ENCODE results near the gene PGP. TPM values are rescaled to one million over a fixed set of nuclear protein-coding genes. Genes with fewer than 3 reads are reported as not detected.

Gene PGP, protein sequence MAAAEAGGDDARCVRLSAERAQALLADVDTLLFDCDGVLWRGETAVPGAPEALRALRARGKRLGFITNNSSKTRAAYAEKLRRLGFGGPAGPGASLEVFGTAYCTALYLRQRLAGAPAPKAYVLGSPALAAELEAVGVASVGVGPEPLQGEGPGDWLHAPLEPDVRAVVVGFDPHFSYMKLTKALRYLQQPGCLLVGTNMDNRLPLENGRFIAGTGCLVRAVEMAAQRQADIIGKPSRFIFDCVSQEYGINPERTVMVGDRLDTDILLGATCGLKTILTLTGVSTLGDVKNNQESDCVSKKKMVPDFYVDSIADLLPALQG
- total RNA-seq = 10 to 100 TPM; 17.4 to 17.5 TPM

DNA sequence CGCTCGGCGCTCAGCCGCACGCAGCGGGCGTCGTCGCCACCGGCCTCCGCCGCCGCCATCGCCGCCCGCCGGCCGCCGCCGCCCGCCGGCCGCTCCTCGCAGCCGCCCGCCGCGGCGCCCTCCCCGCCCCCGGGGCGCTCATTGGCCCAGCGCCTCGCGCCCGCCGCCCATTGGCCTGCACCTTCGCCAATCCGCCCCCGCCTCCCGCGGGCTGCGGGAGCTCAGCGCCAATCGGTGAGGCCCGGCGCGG, at the start of gene PGP:
Gene PGP, minus strand, starts transcription at position 122 of the 250 bp plus-strand sequence. Its CDS starts 63 bp downstream, at position 59.

GRCh38 chr16:2251296-2252111, 36.9 kb upstream of the PGP start, which contains the start of gene ECI1:
Gene ECI1, minus strand, starts transcription at chr16:2251587. Its CDS starts 21 bp downstream, at chr16:2251566.

GRCh38 chr16:2236337-2237101, 21.9 kb upstream of the PGP start, which contains the start of gene DNASE1L2:
Gene DNASE1L2, plus strand, starts transcription at chr16:2236444. Its CDS starts 373 bp downstream, at chr16:2236817.

GRCh38 chr16:2223221-2223941, 8.7 kb upstream of the PGP start, which contains the start of gene E4F1:
Gene E4F1, plus strand, starts transcription at chr16:2223591. Its CDS starts 23 bp downstream, at chr16:2223614.

GRCh38 chr16:2210386-2211365, 4.0 kb downstream of the PGP start, which contains the start of gene BRICD5:
Gene BRICD5, minus strand, starts transcription at chr16:2210863. Its CDS starts 30 bp downstream, at chr16:2210833.

DNA sequence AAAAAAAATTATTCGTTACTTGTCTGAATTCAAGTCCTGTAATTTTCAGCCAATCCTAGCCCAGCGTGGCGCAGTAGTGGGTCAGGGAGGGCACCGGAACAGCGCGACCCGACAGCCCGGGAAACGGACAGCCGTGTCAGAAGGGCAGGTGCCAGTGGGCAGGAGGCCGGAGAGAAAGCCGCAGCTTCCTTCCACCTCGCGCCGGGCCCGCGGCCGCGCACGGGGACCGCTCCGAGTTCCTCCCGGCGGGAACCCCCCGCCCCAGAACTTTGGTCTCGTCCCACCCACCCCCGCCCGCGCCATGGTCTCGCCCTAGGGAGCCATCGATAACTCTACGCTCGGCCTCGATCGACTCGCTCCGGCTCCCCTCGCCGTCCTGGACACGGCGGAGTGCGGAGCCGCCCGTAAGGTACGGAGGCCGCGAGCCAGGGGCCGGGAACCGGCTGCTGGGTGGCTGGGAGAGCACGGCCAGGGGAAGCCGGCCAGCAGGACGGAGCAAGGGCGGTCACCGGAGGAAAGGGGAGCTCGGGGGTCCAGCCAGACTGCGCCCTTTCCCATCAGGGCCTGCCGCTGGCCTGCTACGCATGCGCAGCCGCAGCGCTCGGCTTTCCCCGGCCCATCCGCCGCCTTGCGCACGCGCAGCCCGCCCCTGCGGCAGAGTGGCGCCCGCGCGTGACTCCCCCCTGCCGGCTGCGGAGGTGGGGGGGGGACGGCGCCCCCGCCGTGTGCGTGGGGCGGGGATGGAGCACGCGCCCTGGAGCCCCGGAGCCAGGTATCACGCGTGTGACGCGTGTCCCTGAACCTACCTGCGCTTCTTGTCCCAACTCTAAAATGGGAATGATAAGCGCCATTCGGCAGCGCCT, 9.3 kb downstream of the PGP start, which contains the start of gene MLST8:
Gene MLST8, plus strand, starts transcription at position 351 of the 863 bp plus-strand sequence. CDS start 632 bp downstream, outside the sequence.

GRCh38 chr16:2196162-2196980, 18.3 kb downstream of the PGP start, which contains the start of gene CASKIN1:
Gene CASKIN1, minus strand, starts transcription at chr16:2196605. Its CDS starts 173 bp downstream, at chr16:2196432.

Other genes starting within 250 kb of the PGP start
- not detected for gene RNF151, start 248.0 kb downstream of the PGP start, total RNA-seq
- gene TBL3, start 242.8 kb downstream of the PGP start, total RNA-seq = 10 to 100 TPM; 24.4 to 27.4 TPM
- under 1 TPM; 0.40 to 0.77 TPM for gene NOXO1, start 233.4 kb downstream of the PGP start, total RNA-seq
- gene GFER, start 230.6 kb downstream of the PGP start, total RNA-seq = 10 to 100 TPM; 26.6 to 27.3 TPM
- gene SYNGR3, start 224.9 kb downstream of the PGP start, total RNA-seq = 1 to 10 TPM; 2.2 to 2.8 TPM
- 10 to 100 TPM; 51.5 to 52.2 TPM for gene ZNF598, start 205.0 kb downstream of the PGP start, total RNA-seq
- under 1 TPM; 0.24 to 0.48 TPM for gene NPW, start 195.1 kb downstream of the PGP start, total RNA-seq
- gene NHERF2, start 187.9 kb downstream of the PGP start, total RNA-seq = 1 to 10 TPM; 2.8 to 3.2 TPM
- gene NTHL1, start 167.0 kb downstream of the PGP start, total RNA-seq = 10 to 100 TPM; 21.4 to 21.8 TPM
- gene TSC2, start 166.9 kb downstream of the PGP start, total RNA-seq = 100 to 1,000 TPM; 106 to 109 TPM
- 10 to 100 TPM; 66.5 to 78.0 TPM for gene PKD1, start 78.9 kb downstream of the PGP start, total RNA-seq
- under 1 TPM in 1 of 2 experiments, not detected in 1; 0.15 TPM for gene RAB26, start 66.2 kb downstream of the PGP start, total RNA-seq
- 10 to 100 TPM; 57.4 to 58.9 TPM for gene TRAF7, start 59.1 kb downstream of the PGP start, total RNA-seq
- under 1 TPM; 0.28 to 0.39 TPM for gene CASKIN1, start 18.2 kb downstream of the PGP start, total RNA-seq
- gene MLST8, start 9.4 kb downstream of the PGP start, total RNA-seq = 10 to 100 TPM; 30.6 to 34.2 TPM
- gene BRICD5, start 4.0 kb downstream of the PGP start, total RNA-seq = 10 to 100 TPM; 11.9 to 12.7 TPM
- 10 to 100 TPM; 30.1 to 31.5 TPM for gene E4F1, start 8.8 kb upstream of the PGP start, total RNA-seq
- 1 to 10 TPM; 2.6 to 2.8 TPM for gene DNASE1L2, start 21.6 kb upstream of the PGP start, total RNA-seq
- gene ECI1, start 36.7 kb upstream of the PGP start, total RNA-seq = 10 to 100 TPM; 30.7 to 35.4 TPM
- gene RNPS1, start 53.3 kb upstream of the PGP start, total RNA-seq = 100 to 1,000 TPM; 185 to 190 TPM
- 1 to 10 TPM; 3.8 TPM for gene ABCA3, start 125.9 kb upstream of the PGP start, total RNA-seq
- gene CCNF, start 214.6 kb upstream of the PGP start, total RNA-seq = 10 to 100 TPM; 59.3 to 61.7 TPM
- 1 to 10 TPM; 8.3 to 8.8 TPM for gene TEDC2, start 245.3 kb upstream of the PGP start, total RNA-seq

Data from activated naive CD4-positive, alpha-beta T cell treated with anti-CD3 and anti-CD28 coated beads, Interleukin-2, amount 10 ng/mL, durations not matched to agents 5 hours and 36 hours (primary cell).